ENCODE measurements around the gene APOBEC3A.
A peak's percentile ranks its signal among the peaks of the same experiment; 100 is the strongest.

The APOBEC3A gene

DNA sequence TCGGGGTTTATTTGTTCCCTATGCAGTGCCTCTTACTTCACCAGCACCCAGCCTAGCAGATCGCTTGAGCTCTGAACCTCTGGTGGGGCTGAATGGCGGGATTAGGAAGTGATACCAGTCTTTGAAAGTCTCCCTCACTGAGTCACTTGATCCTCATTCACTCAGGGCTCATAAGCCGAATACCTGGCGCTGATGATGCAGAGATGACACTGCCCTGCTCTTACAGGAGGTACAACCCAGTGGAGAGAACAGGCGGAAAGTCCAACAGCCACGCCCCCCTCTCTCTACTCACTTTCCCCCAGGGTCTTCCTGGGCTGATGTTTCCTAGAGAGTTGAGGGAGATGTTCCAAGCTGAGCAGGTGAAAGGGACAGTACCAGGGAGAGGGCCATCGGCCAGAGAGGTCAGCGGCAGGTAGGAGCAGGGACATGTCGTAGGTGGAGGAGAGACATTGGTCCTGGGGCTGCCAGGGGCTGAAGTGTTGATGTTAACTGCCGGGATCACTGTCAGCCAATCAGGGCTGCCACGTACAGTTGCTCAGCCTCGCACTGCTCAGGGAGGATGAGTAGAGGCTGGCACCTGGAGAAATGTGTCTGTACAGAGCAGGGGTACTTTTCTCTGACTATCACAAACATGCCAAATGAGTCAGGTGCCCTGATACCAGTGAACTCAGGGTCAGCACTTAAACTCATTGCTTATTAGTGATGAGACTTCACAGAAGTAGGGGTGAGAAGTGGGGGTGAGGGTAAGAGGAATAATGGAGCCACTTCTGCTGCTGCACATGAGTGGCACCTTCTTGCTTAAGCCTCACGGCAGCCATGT, 9.9 kb upstream of the APOBEC3A start:
- DNase-seq (ENCODE audit: low read depth), result peak; percentile 24
- TF ChIP-seq, protein P1, sequence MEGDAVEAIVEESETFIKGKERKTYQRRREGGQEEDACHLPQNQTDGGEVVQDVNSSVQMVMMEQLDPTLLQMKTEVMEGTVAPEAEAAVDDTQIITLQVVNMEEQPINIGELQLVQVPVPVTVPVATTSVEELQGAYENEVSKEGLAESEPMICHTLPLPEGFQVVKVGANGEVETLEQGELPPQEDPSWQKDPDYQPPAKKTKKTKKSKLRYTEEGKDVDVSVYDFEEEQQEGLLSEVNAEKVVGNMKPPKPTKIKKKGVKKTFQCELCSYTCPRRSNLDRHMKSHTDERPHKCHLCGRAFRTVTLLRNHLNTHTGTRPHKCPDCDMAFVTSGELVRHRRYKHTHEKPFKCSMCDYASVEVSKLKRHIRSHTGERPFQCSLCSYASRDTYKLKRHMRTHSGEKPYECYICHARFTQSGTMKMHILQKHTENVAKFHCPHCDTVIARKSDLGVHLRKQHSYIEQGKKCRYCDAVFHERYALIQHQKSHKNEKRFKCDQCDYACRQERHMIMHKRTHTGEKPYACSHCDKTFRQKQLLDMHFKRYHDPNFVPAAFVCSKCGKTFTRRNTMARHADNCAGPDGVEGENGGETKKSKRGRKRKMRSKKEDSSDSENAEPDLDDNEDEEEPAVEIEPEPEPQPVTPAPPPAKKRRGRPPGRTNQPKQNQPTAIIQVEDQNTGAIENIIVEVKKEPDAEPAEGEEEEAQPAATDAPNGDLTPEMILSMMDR (conservative IDR thresholded peaks at IDR 0.05; ENCODE audit: low read depth, low read length), result no peak
- no peak overlapping the region for H3K4me3 ChIP-seq (ENCODE audit: low read length)

DNA sequence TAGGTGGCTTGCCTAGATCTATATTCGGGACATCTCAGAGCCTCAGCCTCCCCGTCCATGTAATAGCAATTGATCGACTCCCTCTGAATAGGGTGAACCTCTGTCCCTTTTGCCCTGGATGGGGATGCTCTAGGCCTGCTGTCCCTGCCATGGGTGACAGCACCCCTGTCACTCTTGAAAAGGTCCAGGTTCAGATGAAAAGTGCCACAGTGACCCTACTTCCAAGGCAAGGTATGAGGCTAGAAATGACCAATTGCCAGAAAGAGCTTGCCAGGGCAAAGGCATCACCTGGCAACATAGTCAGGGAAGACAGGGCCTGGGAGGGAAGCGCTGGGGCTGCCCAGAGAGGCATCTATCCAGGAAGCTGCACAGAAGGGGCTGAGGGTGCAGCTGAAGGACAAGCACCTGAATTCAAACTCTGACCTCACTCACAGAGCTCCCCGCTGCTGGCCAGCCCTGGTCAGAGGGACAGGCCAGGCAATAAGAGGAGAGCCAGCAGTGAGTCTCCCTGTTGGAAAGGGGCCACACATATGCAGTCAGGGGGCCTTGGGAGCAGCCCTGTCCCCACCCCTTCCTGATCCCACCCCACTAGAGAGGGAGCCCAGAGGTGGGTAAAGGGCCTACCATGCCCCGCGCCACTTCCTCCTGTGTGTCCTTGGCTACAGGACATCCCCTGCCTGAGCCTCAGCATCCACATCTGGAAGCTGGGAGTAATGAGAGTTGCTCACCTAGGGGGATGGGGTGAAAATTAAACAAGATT, 9.0 kb upstream of the APOBEC3A start:
- TF ChIP-seq, protein P1 (conservative IDR thresholded peaks at IDR 0.05; ENCODE audit: low read depth, low read length), result no peak
- no peak overlapping the region for H3K4me3 ChIP-seq (ENCODE audit: low read length)
- no peak for DNase-seq (ENCODE audit: low read depth)

DNA sequence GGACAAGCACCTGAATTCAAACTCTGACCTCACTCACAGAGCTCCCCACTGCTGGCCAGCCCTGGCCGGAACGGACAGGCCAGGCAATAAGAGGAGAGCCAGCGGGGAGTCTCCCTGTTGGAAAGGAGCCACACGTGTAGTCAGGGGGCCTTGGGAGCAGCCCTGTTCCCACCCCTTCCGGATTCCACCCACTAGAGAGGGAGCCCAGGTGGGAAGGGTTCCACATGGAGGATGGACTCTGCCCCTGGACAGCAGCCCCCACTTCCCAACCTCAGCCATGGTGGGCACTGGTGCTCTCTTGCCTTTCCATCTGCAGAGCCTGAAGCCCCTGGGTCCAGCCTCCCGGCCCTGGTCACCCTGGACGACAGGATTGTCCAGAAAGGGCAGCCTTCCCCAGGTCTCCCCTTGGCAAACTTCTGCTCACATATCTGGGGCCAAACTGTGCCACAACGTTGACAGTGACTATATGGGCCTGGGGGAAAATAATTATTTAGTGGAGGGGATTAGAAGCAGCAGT, 7.5 kb upstream of the APOBEC3A start:
- no peak for DNase-seq (ENCODE audit: low read depth)
- no peak overlapping the region for H3K4me3 ChIP-seq (ENCODE audit: low read length)
- TF ChIP-seq, protein P1 (conservative IDR thresholded peaks at IDR 0.05; ENCODE audit: low read depth, low read length), result no peak

- TF ChIP-seq, protein P1 (conservative IDR thresholded peaks at IDR 0.05; ENCODE audit: low read depth, low read length), result no peak
- no peak for DNase-seq (ENCODE audit: low read depth)
- H3K4me3 ChIP-seq (ENCODE audit: low read length), result no peak overlapping the region
Measured at GRCh38 chr22:38950527-38951295, 6.7 kb upstream of the APOBEC3A start.

GRCh38 chr22:38951734-38952133, 5.7 kb upstream of the APOBEC3A start:
- TF ChIP-seq, protein P1 (conservative IDR thresholded peaks at IDR 0.05; ENCODE audit: low read depth, low read length), result no peak
- DNase-seq (ENCODE audit: low read depth), result no peak
- H3K4me3 ChIP-seq (ENCODE audit: low read length), result no peak overlapping the region

- TF ChIP-seq, protein P1 (conservative IDR thresholded peaks at IDR 0.05; ENCODE audit: low read depth, low read length), result no peak
- no peak for DNase-seq (ENCODE audit: low read depth)
- no peak overlapping the region for H3K4me3 ChIP-seq (ENCODE audit: low read length)
Measured at GRCh38 chr22:38952281-38952993, 5.0 kb upstream of the APOBEC3A start.

Measured in retinal pigment epithelial cell (primary cell).